ENCODE measurements around the gene MOCS3.

DNA sequence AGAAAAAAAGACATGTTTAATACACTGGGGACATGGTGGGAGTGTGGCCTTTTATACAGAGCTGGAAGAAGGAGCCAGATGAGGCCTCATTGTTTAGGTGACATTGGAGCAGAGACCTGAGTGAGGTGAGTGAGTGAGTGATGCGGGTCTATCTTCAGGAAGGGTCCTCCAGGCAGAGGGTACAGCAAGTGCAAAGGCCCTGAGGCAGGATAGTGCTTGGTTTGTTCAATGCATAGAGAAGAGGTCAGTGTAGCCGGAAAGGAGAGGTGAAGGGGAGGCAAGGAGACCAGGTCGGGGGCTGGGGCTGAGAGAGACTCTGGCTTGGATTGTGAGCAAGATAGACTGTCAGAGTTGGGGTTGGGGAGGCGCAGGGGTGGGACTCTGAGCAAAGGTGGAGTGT, 40.7 kb downstream of the MOCS3 start:
- TF ChIP-seq, protein P1, sequence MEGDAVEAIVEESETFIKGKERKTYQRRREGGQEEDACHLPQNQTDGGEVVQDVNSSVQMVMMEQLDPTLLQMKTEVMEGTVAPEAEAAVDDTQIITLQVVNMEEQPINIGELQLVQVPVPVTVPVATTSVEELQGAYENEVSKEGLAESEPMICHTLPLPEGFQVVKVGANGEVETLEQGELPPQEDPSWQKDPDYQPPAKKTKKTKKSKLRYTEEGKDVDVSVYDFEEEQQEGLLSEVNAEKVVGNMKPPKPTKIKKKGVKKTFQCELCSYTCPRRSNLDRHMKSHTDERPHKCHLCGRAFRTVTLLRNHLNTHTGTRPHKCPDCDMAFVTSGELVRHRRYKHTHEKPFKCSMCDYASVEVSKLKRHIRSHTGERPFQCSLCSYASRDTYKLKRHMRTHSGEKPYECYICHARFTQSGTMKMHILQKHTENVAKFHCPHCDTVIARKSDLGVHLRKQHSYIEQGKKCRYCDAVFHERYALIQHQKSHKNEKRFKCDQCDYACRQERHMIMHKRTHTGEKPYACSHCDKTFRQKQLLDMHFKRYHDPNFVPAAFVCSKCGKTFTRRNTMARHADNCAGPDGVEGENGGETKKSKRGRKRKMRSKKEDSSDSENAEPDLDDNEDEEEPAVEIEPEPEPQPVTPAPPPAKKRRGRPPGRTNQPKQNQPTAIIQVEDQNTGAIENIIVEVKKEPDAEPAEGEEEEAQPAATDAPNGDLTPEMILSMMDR (IDR thresholded peaks at IDR 0.05), result no peak
- TF ChIP-seq POLR2AphosphoS5 (IDR thresholded peaks at IDR 0.05) (no peak), POLR2A (IDR thresholded peaks at IDR 0.05) (no peak), EP300 (IDR thresholded peaks at IDR 0.05) (no peak)
